ENCODE measurements around the gene PCBP4.

DNA sequence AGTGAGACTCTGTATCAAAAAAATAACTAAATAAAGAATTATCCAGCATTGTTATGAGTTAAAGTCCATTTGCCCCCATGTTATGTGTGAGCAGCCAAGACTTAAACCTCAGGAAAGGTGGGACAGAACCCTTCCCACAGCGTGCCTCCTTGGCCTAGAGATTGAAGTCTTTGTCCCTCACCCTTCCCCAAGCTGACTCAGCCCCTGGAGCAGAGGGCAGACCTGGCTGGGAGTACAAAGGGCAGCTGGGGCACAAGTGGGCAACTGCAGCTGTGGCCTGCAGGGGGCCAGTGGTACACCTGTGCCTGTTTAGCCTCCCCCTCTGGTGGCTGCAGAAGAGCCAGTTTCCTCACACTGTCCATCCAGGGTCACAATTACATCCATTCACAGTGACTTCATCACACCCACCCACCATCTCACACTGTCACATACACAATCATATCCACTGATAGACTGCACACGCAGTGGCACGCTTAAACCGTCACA is 15.1 kb upstream of the PCBP4 start:
- no peak for TF ChIP-seq EZH2phosphoT487 (IDR thresholded peaks at IDR 0.05)
- TF ChIP-seq EZH2 (IDR thresholded peaks at IDR 0.05): no peak

Measured in neural progenitor cell (in vitro differentiated cells).